HG03432 (cell line): Measurements from ENCODE around the gene LRRC26.

Source experiments
- ATAC-seq: cut with Tn5 transposase; IDR thresholded peaks from one replicate; pipeline ENCODE4 v1.9.1; 2021; ENCODE audit warnings: mild to moderate bottlenecking, moderate library complexity; ENCODE audit not compliant: unreplicated experiment

The LRRC26 gene

GRCh38 chr9:137184881-137185660 lies 15.2 kb upstream of the LRRC26 start:
- no peak for ATAC-seq

- ATAC-seq = no peak
Measured at GRCh38 chr9:137183980-137184595, 14.2 kb upstream of the LRRC26 start.

GRCh38 chr9:137182836-137183235 lies 13.0 kb upstream of the LRRC26 start:
- ATAC-seq = no peak

GRCh38 chr9:137181680-137182079 lies 11.8 kb upstream of the LRRC26 start:
- ATAC-seq = no peak

GRCh38 chr9:137180491-137180890 lies 10.6 kb upstream of the LRRC26 start:
- ATAC-seq = no peak

- no peak for ATAC-seq
Measured at GRCh38 chr9:137179761-137180160, 9.9 kb upstream of the LRRC26 start.

GRCh38 chr9:137178939-137179630 lies 9.2 kb upstream of the LRRC26 start:
- ATAC-seq = no peak

GRCh38 chr9:137178201-137178938 lies 8.5 kb upstream of the LRRC26 start:
- ATAC-seq = no peak

GRCh38 chr9:137176302-137177182 lies 6.7 kb upstream of the LRRC26 start:
- ATAC-seq = no peak

- ATAC-seq = no peak
Measured at GRCh38 chr9:137175345-137175961, 5.6 kb upstream of the LRRC26 start.

- no peak for ATAC-seq
Measured at GRCh38 chr9:137174722-137175293, 5.0 kb upstream of the LRRC26 start.

GRCh38 chr9:137173796-137174664 lies 4.2 kb upstream of the LRRC26 start:
- no peak for ATAC-seq

GRCh38 chr9:137172901-137173795 lies 3.3 kb upstream of the LRRC26 start:
- no peak for ATAC-seq

- no peak for ATAC-seq
Measured at GRCh38 chr9:137171149-137171900, 1.5 kb upstream of the LRRC26 start.

GRCh38 chr9:137170486-137171148 lies 766 bp upstream of the LRRC26 start:
- ATAC-seq = no peak
